Measurements from ENCODE around the gene TMEM132C. TPM values are rescaled to one million over a fixed set of nuclear protein-coding genes. Genes with fewer than 3 reads are reported as not detected.

The TMEM132C gene
- total and polyA plus RNA-seq, 2 experiments from 2014 or later = not detected

- no peak for TF ChIP-seq ZNF462 (CRISPR knock-in tag; IDR thresholded peaks at IDR 0.05)
- no peak for TF ChIP-seq ZNF114 (CRISPR knock-in tag; IDR thresholded peaks at IDR 0.05)
These were observed 457.6 kb downstream of the TMEM132C start (continued) for GRCh38 chr12:128724468-128725046.

GRCh38 chr12:128726886-128727285 is 459.9 kb downstream of the TMEM132C start:
- ATAC-seq = no peak
- H3K4me3 ChIP-seq = no peak overlapping the region
- Mint-ChIP-seq H3K4me1 (no peaks in the 10 kb centered on the region), H3K9me3 (peaks cover 95% of the 10 kb centered on the region), H3K27me3 (ENCODE audit: insufficient read depth, low read depth, poor library complexity) (peaks cover 2% of the 10 kb centered on the region), H3K36me3 (ENCODE audit: low read depth) (peaks cover 40% of the 10 kb centered on the region), H3K27ac (no peak overlapping the region), H3K4me3 (no peak overlapping the region)
- no peak overlapping the region for H3K4me2 ChIP-seq
- H2AFZ ChIP-seq = no peak overlapping the region
- no peaks in the 10 kb centered on the region for H3K9me2 ChIP-seq (ENCODE audit: insufficient read depth)
- H4K20me1 ChIP-seq (replicated peaks; ENCODE audit: insufficient read depth) = no peaks in the 10 kb centered on the region
- DNase-seq (ENCODE audit: low spot score) = no peak
- H3K27ac ChIP-seq (ENCODE audit: low read depth) = no peak overlapping the region
- no peaks in the 10 kb centered on the region for H3K36me3 ChIP-seq (ENCODE audit: insufficient read depth)
- no peaks in the 10 kb centered on the region for H3F3A ChIP-seq (replicated peaks; ENCODE audit: low read depth)
- no peaks in the 10 kb centered on the region for H3K79me2 ChIP-seq (replicated peaks; ENCODE audit: insufficient read depth)
- peaks cover 4% of the 10 kb centered on the region; the same call in 1 of the 2 replicates for H3K4me1 ChIP-seq (ENCODE audit: insufficient read depth)
- no peaks in the 10 kb centered on the region for H3K27me3 ChIP-seq (ENCODE audit: insufficient read depth)
- no peak for TF ChIP-seq REST (IDR thresholded peaks at IDR 0.05; ENCODE audit: unreplicated experiment)
- TF ChIP-seq ZNF114 (CRISPR knock-in tag; IDR thresholded peaks at IDR 0.05) = no peak
- no peak for TF ChIP-seq JUNB (IDR thresholded peaks at IDR 0.05; ENCODE audit: unreplicated experiment)
- TF ChIP-seq NANOG (IDR thresholded peaks at IDR 0.05; ENCODE audit: borderline replicate concordance) = no peak
- TF ChIP-seq STAT1 (IDR thresholded peaks at IDR 0.05; ENCODE audit: unreplicated experiment) = no peak
- no peak for TF ChIP-seq EZH2phosphoT487 (IDR thresholded peaks at IDR 0.05; ENCODE audit: unreplicated experiment)
- no peak for TF ChIP-seq ZNF331 (CRISPR knock-in tag; IDR thresholded peaks at IDR 0.05; ENCODE audit: low read depth)
- no peak for TF ChIP-seq EZH2 (IDR thresholded peaks at IDR 0.05; ENCODE audit: low read depth, unreplicated experiment)

Measured in GM23338 (cell line).